SHP77 (cell line): Measurements from ENCODE around the gene ZC3H8.
A peak's percentile ranks its signal among the peaks of the same experiment; 100 is the strongest.
"Not testable (repeated sequence)": the region's sequence is repeated elsewhere in the genome, so short reads cannot be mapped to it uniquely, and the experiment has no call there.

Source experiments
- DNase-seq, 2 experiments: peaks; one replicate each; lab custom pipeline; 2025; lab: John Stamatoyannopoulos, UW

Gene ZC3H8

DNA sequence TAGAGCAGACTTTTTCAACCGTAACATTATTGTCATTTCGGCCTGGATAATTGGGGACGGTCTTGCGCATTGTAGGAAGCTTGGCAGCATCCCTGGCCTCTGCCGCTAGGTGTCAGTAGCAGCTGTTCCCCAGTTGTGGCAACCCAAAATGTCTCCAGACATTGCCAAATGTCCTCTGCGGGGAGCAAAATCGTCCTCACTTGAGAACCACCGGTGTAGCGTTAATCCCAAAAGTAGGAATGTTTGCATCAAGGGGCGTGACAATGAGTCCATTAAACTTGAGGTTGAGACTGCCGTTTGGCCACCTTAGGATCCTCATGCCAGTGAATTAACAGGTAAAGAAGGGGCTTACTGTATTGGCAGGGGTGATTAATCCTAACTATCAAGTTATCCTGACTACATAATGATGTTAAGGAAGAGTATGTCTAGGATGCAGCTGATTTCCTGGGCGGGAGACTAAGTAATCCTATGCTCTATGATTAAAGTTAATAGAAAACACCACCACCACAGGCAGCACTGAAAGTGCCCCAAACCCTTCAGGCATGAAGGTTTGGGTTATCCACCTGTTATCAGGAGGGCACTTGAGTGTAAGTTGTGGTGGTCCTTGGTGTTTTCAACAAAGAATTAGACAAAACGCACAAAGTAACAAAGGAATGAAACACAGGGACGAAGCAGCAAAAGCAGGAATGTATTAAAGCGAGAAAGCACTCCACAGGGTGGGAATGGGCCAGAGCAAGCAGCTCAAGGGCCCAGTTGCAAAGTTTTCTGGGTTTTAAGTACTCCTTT lies 4.9 kb upstream of the ZC3H8 start:
- peak; percentile 43 to 59 for DNase-seq

DNA sequence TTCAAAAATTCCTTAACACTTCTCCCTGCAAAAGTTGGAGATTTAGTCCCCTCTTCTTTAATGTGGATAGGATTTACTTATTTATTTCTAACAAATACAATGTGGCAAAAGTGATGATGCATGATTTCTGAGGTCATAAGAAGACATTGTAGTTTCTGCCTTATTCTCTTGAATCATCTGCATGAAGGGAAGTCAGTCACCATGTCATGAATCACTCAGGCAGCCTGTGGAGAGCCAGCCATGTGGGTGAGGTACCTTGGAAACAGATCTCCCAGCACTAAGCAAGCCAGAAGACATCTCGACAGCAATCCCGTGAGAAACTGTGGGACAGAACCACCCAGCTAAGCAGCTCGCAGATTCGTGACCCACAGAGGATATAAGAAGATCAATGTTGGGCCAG lies 2.7 kb upstream of the ZC3H8 start:
- no peak for DNase-seq

DNA sequence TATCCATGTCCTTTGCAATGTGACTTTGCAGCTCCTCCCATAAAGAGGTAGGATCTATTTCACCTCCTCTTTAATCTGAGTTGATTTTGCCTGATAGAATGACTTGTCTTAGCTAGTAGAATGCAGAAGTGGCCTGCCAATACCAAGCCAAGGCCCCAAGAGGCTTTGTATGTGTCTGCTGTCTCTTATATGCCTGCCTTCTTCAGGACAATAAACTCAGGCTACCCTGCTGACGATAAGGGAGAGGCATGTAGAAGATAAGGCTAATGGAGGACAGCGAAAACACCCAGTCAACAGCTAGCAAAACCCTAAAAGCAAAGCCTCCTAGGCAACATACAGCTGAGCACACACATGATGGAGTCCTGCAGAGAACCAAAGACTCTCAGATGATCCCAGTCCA lies 1.8 kb upstream of the ZC3H8 start:
- no peak for DNase-seq

DNA sequence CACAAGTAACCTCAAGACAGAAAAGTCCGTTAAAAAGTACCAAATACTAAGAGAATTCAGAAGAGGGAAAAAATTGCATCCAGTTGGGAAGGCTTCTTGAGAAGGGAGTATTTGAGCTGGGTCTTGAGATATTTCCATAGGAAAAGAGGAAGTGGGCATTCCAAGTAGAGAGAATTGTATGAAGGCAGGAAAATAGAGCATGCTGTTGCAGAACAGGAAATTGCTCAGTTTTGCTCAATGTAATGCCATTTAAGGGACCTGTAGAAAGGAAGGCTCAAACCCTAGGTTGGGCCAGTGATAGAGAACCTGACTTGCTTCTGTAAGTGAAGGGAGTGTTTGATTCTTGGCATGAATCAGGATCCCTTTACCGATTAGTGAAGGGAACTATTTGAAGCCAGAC lies 1.0 kb upstream of the ZC3H8 start:
- no peak for DNase-seq

DNA sequence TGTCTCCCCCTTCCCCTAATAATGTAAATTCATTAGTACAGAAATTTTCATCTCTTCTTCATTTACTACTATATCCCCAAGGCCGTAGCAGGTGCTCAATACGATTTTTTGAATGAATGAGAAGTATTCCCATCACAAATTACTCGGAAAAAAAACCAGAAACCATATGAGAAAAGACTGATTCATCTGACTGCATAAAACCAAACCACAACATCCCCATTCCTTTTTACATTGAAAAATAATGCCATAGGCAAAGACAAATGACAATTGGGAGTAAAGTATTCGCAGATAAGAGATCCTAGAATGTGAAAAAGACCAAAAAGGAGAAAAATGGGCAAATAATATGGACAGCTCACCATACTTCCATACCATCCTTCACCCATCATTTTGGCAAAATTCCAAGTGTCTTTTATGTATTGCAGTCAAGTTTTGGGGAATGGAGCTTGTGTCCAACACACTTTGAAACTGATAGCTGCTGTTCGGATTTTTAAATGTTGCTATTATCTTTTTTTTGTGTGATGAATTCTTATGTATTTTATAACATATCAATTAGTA lies 1.5 kb downstream of the ZC3H8 start:
- no peak for DNase-seq

DNA sequence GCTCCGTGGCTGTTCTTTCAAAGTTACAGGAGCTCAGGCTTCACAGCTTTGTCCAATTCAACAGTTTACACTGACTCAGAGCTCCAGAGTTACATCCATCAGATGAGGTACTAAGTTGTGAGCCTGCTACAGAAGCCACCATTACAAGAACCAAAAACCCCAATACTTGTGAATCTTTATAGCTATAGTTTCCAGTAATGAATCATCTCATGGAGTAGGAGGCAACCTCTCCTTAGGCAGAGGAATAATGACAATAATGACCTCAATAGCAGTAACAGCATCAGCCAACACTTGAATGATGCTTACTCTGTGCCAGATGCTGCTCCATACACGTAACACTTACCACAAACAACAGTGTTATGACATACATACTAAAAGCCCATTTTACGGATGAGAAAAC lies 3.6 kb downstream of the ZC3H8 start:
- no peak for DNase-seq

DNA sequence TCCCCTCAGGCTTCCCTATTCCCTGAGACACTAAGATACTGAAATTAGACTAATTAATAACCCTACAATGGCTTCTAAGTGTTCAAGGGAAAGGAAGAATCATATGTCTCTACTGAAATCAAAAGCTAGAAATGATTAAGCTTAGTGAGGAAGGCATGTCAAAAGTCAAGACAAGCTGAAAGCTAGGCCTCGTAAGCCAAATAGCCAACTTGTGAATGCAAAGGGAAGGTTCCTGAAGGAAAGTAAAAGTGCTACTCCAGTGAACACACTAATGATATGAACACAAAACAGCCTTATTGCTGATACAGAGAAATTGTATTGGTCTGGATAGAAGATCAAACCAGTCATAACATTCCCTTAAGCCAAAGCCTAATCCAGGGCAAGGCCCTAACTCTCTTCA lies 10.0 kb downstream of the ZC3H8 start:
- DNase-seq: no peak

DNA sequence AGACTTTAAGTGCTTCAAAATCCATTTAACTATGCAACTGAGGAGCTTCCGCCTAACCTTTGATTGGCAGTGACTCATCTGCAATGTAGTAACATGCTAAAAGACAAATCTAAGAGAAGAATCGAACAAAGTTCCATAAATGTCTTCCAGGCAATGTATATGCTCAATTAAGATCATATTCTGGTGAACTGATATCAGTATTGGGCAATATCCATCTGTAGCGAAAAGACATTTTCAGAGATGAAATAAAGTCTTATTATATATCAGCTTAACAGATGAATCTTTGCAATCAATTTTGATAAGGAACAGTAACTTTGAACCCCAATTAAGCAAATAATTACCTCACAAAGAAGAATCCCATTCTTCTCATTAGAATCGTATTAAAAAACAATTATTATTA lies 11.6 kb downstream of the ZC3H8 start:
- no peak for DNase-seq

DNA sequence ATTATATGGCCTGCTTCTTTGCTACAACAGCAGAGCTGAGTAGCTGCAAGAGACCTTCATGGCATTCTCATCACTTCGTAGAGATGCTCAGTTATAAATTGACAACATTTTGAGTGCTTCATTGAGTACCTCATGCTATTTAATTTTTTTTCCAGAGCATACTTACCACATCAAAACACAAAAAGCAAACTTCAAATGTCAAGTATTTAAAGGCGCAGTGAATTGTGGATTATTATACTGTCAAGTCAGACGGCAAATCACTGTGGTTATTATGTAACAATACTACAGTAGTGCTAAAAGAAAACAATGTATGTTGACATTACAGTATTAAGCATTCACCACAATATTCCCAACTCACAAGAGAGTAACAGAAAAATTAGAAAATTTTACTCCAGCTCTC lies 12.5 kb downstream of the ZC3H8 start:
- DNase-seq: no peak

DNA sequence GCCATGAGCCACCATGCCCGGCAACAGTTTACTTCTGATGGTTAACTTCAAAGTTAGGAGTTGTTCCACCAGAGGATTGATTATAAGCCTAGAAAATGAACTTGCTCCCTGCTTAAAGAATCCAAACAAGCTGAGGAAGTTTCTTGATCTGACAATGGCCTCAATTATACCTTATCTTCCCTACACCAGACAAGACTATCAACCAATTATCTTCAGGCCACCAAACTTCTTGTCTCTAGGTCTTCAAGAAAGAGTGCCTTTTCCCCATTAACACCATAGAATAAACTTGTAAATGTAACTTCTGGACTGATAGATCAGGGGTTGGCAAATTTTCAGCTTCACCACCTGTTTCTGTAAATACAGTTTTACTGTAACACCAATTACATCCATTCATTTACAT lies 15.0 kb downstream of the ZC3H8 start:
- DNase-seq: no peak

DNA sequence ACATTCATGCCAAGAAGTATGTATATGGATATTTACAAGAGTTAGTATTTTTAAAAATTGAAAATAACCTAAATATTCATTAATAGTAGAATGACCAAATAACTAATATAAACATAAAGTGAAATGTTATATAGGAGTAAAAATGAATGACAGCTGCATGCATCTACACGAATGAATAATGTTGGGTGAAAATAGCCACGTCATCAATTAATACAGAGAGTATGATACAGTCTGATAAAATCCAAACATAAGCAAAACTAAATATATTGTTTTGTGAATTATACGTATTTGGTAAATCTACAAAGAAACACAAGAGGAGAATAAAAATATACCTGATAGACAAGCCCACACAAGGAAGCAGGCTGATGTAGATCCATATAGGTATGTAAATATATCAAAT lies 24.5 kb downstream of the ZC3H8 start:
- no peak for DNase-seq

DNA sequence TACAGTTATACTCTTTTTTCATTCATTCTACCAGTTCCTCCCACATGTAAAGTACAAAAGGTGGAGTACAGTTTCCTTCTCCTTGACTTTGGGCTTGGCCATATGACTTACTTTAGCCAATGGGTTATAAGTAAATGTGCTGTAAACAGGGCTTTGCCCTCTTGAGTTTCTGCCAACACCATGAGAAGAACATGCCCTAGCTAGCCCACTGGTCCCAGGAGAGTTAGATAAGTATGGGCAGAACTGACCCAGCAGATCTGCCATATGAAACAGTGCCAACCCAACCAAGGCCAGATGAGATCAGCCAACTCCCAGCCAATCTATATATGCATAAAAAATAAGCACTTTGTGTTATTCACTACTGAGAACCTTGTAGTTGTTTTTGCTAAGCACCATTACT lies 25.5 kb downstream of the ZC3H8 start:
- no peak for DNase-seq

DNA sequence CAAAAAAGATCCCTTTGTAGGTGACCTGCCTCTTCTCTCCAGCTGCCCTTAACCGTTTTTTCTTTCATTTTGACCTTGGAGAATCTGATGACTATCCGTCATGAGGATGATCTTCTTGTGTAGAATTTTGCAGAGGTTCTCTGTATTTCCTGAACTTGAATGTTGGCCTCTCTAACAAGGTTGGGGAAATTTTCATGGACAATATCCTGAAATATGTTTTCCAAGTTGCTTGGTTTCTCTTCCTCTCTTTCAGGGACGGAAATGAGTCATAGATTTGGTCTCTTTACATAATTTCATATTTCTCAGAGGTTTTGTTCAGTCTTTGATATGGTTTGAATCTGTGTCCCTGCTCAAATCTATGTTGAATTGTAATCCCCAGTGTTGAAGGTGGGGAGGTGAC lies 34.0 kb downstream of the ZC3H8 start:
- DNase-seq: no peak

DNA sequence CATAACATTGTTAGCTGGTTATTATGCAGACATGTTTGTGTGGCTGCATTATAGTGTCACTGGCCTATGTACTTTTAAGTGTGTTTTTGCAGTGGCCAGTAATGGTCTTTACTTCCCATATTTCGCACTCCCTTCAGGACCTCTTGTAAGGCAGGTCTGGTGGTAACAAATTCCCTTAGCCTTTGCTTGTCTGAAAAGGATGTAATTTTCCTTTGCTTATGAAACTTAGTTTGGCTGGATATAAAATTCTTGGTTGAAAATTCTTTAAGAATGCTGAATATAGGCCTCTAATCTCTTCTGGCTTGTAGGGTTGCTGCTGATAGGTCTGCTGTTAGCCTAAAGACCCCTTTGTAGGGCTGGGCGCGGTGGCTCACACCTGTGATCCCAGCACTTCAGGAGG lies 34.7 kb downstream of the ZC3H8 start:
- no peak for DNase-seq

DNA sequence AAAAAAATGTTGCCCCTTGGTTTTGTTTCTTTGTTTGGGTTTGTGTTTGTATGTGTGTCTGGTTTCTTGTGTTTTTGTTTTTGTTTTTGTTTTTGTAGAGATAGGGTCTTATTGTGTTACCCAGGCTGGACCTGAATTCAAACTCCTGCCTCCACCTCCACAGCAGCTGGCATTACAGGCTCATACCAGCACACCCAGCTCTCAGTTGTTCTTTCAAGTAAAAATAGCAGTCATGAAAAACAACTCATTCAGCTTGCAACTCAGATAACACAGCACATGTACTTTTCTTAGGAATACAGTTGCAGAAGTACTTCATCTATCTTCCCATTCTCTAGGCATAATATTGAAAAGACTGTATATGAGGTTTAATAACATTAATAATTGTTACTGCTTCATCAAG lies 37.0 kb downstream of the ZC3H8 start:
- no peak for DNase-seq

DNA sequence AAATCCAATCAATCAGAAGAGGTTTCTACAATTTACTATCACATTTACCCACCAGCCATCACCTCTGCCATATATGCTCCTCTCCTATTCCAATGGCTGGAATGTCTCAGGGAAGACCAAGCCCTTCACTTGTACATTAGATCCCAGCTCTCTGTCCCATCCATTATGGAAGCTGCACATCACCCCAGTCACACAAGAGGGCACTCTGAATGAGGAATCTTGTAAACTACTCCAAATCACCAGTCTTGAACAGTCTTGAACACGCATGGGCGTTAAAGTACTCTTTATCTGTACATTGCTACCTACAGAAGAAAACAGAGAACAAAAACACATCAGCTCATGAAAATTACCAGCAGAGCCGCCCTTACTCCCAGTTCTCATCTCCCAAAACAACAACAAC lies 38.7 kb downstream of the ZC3H8 start:
- DNase-seq: no peak

DNA sequence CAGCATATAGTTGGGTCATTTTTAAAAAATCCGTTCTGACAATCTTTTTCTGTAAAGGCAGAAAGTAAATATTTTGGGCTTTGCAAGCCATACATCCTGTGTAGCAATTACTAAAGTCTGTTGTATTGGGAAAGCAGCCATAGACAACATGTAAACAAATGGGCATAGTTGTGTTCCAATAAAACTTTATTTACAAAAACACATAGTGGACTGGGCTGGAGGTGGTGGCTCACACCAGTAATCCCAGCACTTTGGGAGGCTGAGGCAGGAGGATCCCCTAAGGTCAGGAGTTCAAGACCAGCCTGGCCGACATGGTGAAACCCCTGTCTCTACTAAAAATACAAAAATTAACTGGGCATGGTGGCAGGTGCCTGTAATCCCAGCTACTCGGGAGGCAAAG lies 46.9 kb downstream of the ZC3H8 start:
- not testable (repeated sequence) for DNase-seq

DNA sequence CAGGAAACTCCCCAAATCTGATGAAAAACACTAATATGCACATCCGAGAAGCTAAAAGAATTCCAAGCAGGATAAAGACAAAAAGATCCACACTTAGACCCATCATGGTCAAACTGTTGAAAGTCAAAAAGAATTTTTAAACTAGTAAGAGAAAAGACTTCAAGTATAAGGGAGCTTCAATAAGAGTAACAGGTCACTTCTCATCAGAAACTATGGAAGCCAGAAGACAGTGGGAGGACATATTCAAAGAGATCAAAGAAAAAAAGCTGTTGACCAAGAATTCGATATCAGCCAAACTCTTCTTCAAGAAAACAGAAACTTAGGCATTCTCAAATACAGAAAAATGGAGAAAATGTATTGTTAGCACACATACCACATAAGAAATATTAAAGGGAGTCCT lies 50.4 kb downstream of the ZC3H8 start:
- DNase-seq: no peak

DNA sequence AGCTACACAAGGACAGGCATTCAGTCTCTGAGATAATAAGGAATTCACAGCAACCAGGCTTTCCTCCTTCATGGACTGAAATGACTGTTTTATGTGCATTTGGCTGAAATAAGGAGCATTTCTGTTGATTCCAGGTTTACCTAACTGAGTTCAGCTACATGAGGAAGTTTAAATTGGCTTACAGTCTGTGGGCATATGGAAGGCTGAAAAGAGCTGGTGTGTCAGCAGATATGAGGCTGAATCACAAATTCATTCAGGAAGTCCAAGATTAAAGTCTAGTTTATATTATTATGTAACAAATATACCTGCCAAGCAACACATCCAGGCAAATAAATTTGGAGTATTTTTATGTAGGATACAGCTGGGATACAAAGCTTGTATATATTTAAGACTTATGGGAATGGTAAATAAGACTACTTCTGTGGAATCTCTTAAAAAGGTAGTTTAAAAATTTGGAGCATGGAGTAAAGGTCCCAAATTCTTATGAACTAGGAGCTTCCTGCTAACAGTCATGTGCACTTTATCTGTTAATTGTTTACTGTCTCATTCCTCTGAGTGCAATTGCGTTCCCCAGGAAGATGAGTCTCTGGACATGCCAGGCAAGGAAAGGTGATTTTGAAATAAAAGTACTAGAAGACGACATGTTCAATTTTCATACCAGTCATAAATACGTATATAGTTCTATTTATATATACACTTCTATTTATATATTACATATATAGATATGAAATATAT lies 53.0 kb downstream of the ZC3H8 start:
- DNase-seq: no peak

DNA sequence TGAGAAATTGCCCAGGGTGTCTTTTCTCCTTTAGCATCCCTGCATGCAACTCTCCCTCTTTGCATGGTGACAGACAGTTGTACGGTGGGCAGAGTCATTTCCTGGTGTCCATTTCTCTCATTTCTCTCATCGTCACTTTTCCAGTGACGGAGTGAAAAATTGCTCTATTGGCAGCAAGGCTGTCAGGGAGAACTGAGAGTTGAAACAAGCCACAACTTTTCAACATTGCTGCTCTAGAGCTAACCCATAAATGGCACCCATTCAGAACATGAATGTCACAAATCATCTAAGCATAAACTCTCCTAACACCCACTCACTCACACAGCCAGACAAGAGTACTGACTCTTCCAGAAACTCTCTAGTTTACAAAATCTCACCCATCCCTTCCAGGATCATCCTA lies 55.7 kb downstream of the ZC3H8 start:
- no peak for DNase-seq

DNA sequence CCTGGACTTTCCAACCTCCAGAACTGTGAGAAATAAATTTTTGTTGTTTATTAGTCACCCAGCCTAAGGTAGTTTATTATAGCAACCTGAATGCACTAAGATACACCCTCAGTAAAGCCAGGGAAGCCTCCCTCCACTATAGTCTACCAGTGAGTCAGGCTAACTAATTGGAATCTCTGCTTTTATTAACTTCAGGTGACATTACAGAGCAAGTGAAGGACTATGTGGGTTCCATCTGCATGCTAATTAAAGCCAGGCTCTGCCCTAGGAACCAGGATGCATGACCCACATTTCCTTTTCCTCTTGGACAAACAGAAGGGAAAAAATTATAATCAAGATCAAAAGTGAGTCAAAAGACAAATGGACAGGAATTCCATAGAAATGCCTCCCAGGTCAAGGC lies 56.1 kb downstream of the ZC3H8 start:
- no peak for DNase-seq

DNA sequence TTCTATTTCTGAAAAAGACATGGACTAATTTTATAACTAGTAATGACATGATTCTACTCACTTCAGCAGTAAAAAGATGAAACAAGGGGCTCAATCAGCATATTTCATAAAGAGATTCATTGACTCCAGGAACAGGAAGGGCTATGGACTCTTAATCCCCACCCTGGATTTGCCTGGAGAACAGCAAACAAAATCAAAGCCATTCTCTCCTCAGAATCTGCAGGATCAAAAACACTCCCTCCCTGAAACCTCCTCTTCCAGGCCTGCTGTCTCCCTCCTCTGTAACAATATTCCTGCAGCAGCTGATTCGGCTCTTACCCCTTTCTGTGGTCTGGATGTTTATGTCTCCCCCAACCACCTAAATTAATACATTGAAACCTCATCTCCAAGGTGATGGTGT lies 57.0 kb downstream of the ZC3H8 start:
- DNase-seq: no peak

DNA sequence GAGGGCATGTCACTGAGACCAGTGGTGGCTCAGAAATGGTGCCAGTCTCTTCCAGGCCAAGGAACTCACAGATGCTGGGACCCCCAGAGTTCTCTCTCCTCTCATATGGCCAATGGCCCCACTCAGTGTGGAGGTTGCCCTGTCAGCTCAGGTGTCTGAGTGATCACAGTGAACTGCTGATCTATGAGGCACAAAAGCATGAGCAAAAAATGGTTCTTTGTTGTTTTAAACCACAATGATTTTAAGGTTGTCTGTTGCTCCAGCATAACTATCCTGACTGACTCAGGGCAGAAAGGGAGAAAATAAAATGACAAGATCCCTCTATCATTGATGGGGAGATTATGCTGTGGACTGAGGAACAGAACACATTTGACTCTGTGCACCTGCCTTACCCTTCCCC lies 58.9 kb downstream of the ZC3H8 start:
- DNase-seq: no peak
